ENCODE data around the gene VKORC1. TPM values are rescaled to one million over a fixed set of nuclear protein-coding genes. Genes with fewer than 3 reads are reported as not detected.

The VKORC1 gene
- total and polyA plus RNA-seq, 2 of the 4 experiments (the other 2 are of a cell fraction): 65.2 to 317 TPM

DNA sequence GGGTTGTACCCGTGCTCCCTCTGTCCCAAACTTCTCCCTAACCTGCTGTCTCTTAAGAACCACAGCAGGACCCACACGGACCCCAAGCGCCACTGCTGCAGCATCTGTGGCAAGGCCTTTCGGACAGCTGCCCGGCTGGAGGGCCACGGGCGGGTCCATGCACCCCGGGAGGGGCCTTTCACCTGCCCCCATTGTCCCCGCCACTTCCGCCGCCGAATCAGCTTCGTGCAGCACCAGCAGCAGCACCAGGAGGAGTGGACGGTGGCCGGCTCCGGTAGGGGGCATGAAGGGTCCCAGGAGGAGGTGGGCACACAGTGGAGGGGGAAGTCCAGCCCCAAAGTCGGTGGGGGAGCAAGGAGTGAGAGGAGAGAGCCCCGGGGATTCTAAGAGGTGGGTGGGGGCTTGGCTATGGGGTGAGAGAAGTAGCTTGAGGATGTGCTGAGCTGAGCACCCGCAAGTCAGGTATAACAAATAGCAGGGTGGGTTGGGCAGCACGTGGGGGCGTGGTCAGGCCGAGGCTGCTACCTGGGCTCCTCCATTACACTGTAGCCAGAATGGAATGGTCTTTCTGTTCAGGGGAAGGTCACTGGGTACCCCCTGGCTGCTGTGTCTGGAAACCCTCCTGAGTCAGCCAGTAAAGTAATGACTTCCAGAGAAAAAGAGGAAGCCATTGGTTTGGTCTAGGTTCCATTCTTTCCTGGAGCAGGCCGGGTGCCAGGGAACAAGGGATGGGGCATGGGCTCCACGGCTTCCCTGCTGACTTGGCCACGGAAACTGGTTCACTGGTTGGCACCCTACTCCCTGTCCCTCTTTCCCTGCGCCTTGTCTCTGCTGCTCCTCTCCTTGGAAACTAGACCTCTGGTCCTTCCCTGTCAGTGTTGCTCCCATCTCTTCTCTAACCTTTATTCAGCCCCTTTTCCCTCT, 12.9 kb downstream of the VKORC1 start (continued):
- no peak for TF ChIP-seq RAD21 (IDR thresholded peaks at IDR 0.05; ENCODE audit: low read length)
- TF ChIP-seq MXI1 (IDR thresholded peaks at IDR 0.05; ENCODE audit: borderline replicate concordance, low read depth, low read length): no peak

DNA sequence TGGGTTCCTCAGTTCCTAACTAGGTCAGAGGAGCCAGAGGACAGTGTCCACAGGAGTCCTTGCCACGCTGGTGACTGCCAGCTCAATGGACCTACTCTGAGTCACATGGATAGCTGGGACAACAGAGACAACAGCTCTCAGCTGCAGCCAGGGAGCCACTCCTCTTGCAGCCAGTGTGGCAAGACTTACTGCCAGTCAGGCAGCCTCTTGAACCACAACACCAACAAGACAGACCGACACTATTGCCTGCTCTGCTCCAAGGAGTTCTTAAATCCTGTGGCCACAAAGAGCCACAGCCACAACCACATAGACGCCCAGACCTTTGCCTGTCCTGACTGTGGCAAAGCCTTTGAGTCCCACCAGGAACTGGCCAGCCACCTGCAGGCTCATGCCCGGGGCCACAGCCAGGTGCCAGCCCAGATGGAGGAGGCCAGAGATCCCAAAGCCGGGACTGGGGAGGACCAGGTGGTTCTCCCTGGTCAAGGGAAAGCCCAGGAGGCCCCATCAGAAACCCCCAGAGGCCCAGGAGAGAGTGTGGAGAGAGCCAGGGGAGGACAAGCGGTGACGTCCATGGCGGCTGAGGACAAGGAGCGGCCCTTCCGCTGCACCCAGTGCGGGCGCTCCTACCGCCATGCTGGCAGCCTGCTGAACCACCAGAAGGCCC, 13.7 kb downstream of the VKORC1 start:
- ChIA-PET CTCF (no interaction called here), POLR2A (ENCODE audit: unreplicated experiment) (interaction anchor here (0.6 kb wide), 1 partner anchor 274 kb away, joined by 9 read pairs; no protein-coding TSS in a partner anchor)
- no peak overlapping the region for H4K91ac ChIP-seq (ENCODE audit: insufficient read depth, low read depth, low read length)
- no peaks in the 10 kb centered on the region for H3K4me1 ChIP-seq (ENCODE audit: control insufficient read depth, insufficient read depth, low read length)
- no peaks in the 10 kb centered on the region for H3K27me3 ChIP-seq (ENCODE audit: control insufficient read depth, insufficient read depth, low read length)
- no peak overlapping the region for H3K56ac ChIP-seq (ENCODE audit: extremely low read depth, insufficient read depth, low read length)
- H4K8ac ChIP-seq (ENCODE audit: low read depth in 2 of 2, low read length in 2 of 2): no peak overlapping the region
- no peak overlapping the region for H2BK120ac ChIP-seq (ENCODE audit: low read depth, low read length)
- no peak overlapping the region for H3K4me2 ChIP-seq (ENCODE audit: low read depth, low read length)
- WGBS, 2 experiments (ENCODE audit: extremely low coverage in 2 of 2, insufficient read length in 1 of 2): 89% methylated on average over 3 of the region's 13 CpGs; no CpG with 5 or more reads in 1 of the 2 experiments
- no peak overlapping the region for H2AK9ac ChIP-seq (replicated peaks; ENCODE audit: low read depth, low read length, poor library complexity)
- DNase-seq (no peak), ATAC-seq (ENCODE audit: low read depth) (no peak)
- no peak overlapping the region for H3K4me3 ChIP-seq (ENCODE audit: insufficient read depth, low read depth, low read length)
- no TSS peak for BruUV-seq (replicated peaks)
- no peak overlapping the region for H3K14ac ChIP-seq (replicated peaks; ENCODE audit: low read depth, low read length)
- H3K18ac ChIP-seq (ENCODE audit: low read depth, low read length): no peak overlapping the region
- H2AK5ac ChIP-seq (ENCODE audit: low read depth, low read length): no peak overlapping the region
- H3K9me1 ChIP-seq (ENCODE audit: insufficient read depth, low read length): peaks cover 3% of the 10 kb centered on the region; the same call in 1 of the 2 replicates
- H3K9me3 ChIP-seq (ENCODE audit: control insufficient read depth, insufficient read depth, low read length): no peaks in the 10 kb centered on the region
- no peak overlapping the region for H2BK15ac ChIP-seq (ENCODE audit: low read depth, low read length)
- H3K4ac ChIP-seq (ENCODE audit: low read depth, low read length): no peak overlapping the region
- H3K36me3 ChIP-seq (ENCODE audit: control insufficient read depth, insufficient read depth, low read length): peaks cover 84% of the 10 kb centered on the region
- no peak overlapping the region for H2AFZ ChIP-seq (replicated peaks; ENCODE audit: low read length, poor library complexity)
- peaks cover 21% of the 10 kb centered on the region for H4K20me1 ChIP-seq (ENCODE audit: insufficient read depth, low read length)
- in situ Hi-C loops (cut with MboI; ENCODE audit: low sequenced_read_pairs): loop anchor here (10.0 kb wide), 1 partner anchor 96 kb away; the partner anchor contains the start of gene HSD3B7
- intact Hi-C loops (cut with micrococcal nuclease): no loop called here
- no peak overlapping the region for H3K27ac ChIP-seq (ENCODE audit: insufficient read depth, low read length)
- no peak overlapping the region for H3K9ac ChIP-seq (ENCODE audit: low read depth, low read length)
- H3K79me1 ChIP-seq (ENCODE audit: low read depth in 1 of 2, low read length in 2 of 2): peaks cover 14 to 62% of the 10 kb centered on the region in 2 experiments
- dilution Hi-C loops (cut with HindIII; ENCODE audit: low sequenced_read_pairs, unreplicated experiment): no loop called here
- H3K23ac ChIP-seq (ENCODE audit: low read depth, low read length): no peak overlapping the region
- no peak overlapping the region for H4K5ac ChIP-seq (ENCODE audit: low read depth, low read length)
- no peak overlapping the region for H2BK5ac ChIP-seq (ENCODE audit: low read depth, low read length, poor library complexity, severe bottlenecking)
- H2BK20ac ChIP-seq (ENCODE audit: low read depth, low read length): no peak overlapping the region
- TF ChIP-seq, protein P1, sequence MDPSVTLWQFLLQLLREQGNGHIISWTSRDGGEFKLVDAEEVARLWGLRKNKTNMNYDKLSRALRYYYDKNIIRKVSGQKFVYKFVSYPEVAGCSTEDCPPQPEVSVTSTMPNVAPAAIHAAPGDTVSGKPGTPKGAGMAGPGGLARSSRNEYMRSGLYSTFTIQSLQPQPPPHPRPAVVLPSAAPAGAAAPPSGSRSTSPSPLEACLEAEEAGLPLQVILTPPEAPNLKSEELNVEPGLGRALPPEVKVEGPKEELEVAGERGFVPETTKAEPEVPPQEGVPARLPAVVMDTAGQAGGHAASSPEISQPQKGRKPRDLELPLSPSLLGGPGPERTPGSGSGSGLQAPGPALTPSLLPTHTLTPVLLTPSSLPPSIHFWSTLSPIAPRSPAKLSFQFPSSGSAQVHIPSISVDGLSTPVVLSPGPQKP (IDR thresholded peaks at IDR 0.05; ENCODE audit: borderline replicate concordance, low read depth, low read length): no peak
- TF ChIP-seq USF2 (IDR thresholded peaks at IDR 0.05; ENCODE audit: low read depth, low read length) (no peak), CHD1 (IDR thresholded peaks at IDR 0.05; ENCODE audit: low read depth, low read length) (no peak), BHLHE40 (IDR thresholded peaks at IDR 0.05; ENCODE audit: low read depth, low read length) (no peak), MAZ (IDR thresholded peaks at IDR 0.05; ENCODE audit: borderline replicate concordance, low read depth, low read length) (no peak), RFX5 (IDR thresholded peaks at IDR 0.05; ENCODE audit: low read depth, low read length) (no peak), POLR2A (IDR thresholded peaks at IDR 0.05; ENCODE audit: low read depth, low read length) (no peak), RCOR1 (IDR thresholded peaks at IDR 0.05; ENCODE audit: insufficient replicate concordance, low read length) (no peak)
- TF ChIP-seq, protein P2, sequence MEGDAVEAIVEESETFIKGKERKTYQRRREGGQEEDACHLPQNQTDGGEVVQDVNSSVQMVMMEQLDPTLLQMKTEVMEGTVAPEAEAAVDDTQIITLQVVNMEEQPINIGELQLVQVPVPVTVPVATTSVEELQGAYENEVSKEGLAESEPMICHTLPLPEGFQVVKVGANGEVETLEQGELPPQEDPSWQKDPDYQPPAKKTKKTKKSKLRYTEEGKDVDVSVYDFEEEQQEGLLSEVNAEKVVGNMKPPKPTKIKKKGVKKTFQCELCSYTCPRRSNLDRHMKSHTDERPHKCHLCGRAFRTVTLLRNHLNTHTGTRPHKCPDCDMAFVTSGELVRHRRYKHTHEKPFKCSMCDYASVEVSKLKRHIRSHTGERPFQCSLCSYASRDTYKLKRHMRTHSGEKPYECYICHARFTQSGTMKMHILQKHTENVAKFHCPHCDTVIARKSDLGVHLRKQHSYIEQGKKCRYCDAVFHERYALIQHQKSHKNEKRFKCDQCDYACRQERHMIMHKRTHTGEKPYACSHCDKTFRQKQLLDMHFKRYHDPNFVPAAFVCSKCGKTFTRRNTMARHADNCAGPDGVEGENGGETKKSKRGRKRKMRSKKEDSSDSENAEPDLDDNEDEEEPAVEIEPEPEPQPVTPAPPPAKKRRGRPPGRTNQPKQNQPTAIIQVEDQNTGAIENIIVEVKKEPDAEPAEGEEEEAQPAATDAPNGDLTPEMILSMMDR (conservative IDR thresholded peaks at IDR 0.05; ENCODE audit: low read depth, low read length): no peak
